Measurements from ENCODE around the gene AGBL1. TPM values are rescaled to one million over a fixed set of nuclear protein-coding genes. Genes with fewer than 3 reads are reported as not detected.

The AGBL1 gene
- polyA plus RNA-seq, 2 of the 4 experiments (the other 2 are of a cell fraction), result not detected

GRCh38 chr15:86810329-86810728 lies 730.7 kb downstream of the AGBL1 start:
- POLR2A ChIA-PET, result no interaction called here
- Histone ChIP-seq H3K4me1 (no peaks in the 10 kb centered on the region), H3K4me2 (no peak overlapping the region), H3K27ac (no peak overlapping the region), H3K9me3 (no peaks in the 10 kb centered on the region), H3K4me3 (no peak overlapping the region)
- no peak for DNase-seq (ENCODE audit: low read depth in 1 of 2, low spot score in 1 of 2)
- no peak for FAIRE-seq
- no peak for ATAC-seq
- TF ChIP-seq MAFK (IDR thresholded peaks at IDR 0.05; ENCODE audit: partially characterized antibody) (no peak), REST (IDR thresholded peaks at IDR 0.05) (no peak), HDAC2 (IDR thresholded peaks at IDR 0.05) (no peak), BCL3 (IDR thresholded peaks at IDR 0.05) (no peak), EHMT2 (IDR thresholded peaks at IDR 0.05; ENCODE audit: low read depth) (no peak), POLR2AphosphoS2 (conservative IDR thresholded peaks at IDR 0.05; ENCODE audit: low read length) (no peak), SREBF2 (IDR thresholded peaks at IDR 0.05) (no peak), RCOR1 (IDR thresholded peaks at IDR 0.05; ENCODE audit: low read depth, low read length) (no peak), NR3C1 (IDR thresholded peaks at IDR 0.05) (no peak), FOSB (CRISPR knock-in tag; IDR thresholded peaks at IDR 0.05) (no peak), ZC3H11A (IDR thresholded peaks at IDR 0.05) (no peak), ZSCAN20 (CRISPR knock-in tag; IDR thresholded peaks at IDR 0.05) (no peak), JUN (IDR thresholded peaks at IDR 0.05) (no peak), EP300 (IDR thresholded peaks at IDR 0.05) (no peak), EHF (CRISPR knock-in tag; IDR thresholded peaks at IDR 0.05) (no peak), POLR2A (IDR thresholded peaks at IDR 0.05; ENCODE audit: low read length) (no peak), RNF2 (IDR thresholded peaks at IDR 0.05; ENCODE audit: borderline replicate concordance, low read depth) (no peak), MAX (IDR thresholded peaks at IDR 0.05) (no peak), ELK1 (IDR thresholded peaks at IDR 0.05; ENCODE audit: low read depth, low read length) (no peak)
- CTCF ChIA-PET, result no interaction called here

- H3K4me2 ChIP-seq, result no peak overlapping the region
- H3K9me3 ChIP-seq, result 0 out of 3 replicates have a peak, but pooled peaks cover 1% of the 10 kb centered on the region
- ATAC-seq (no peak), FAIRE-seq (no peak), DNase-seq (ENCODE audit: low read depth in 1 of 2, low spot score in 1 of 2) (no peak)
- WGBS (ENCODE audit: missing lambda C conversion rate), result 0% methylated on average over 3 of the region's 7 CpGs
- H3K4me3 ChIP-seq, result no peak overlapping the region
- TF ChIP-seq EHMT2 (IDR thresholded peaks at IDR 0.05; ENCODE audit: low read depth), result no peak
- TF ChIP-seq ZC3H11A (IDR thresholded peaks at IDR 0.05), result no peak
- no peak for TF ChIP-seq KDM5A (IDR thresholded peaks at IDR 0.05)
- TF ChIP-seq CHD4 (IDR thresholded peaks at IDR 0.05; ENCODE audit: borderline replicate concordance), result no peak
- no peak for TF ChIP-seq ESRRA (IDR thresholded peaks at IDR 0.05; ENCODE audit: borderline replicate concordance, low read length)
- TF ChIP-seq RARB (CRISPR knock-in tag; IDR thresholded peaks at IDR 0.05), result no peak
- no peak for TF ChIP-seq MYC (IDR thresholded peaks at IDR 0.05; ENCODE audit: borderline replicate concordance, low read length)
- no peak for TF ChIP-seq SREBF2 (IDR thresholded peaks at IDR 0.05)
- no peak for TF ChIP-seq HES2 (IDR thresholded peaks at IDR 0.05)
- no peak overlapping the region for H3K27ac ChIP-seq
- POLR2A ChIA-PET, result no interaction called here
- CTCF ChIA-PET, result no interaction called here
- H3K4me1 ChIP-seq, result no peaks in the 10 kb centered on the region
These were observed 734.2 kb downstream of the AGBL1 start for GRCh38 chr15:86813892-86814291.

All from A549 (cell line).